NK-92 treated with Interleukin-12 subunit alpha and Interleukin-12 subunit beta, amount 100 ng/mL, for 24 hours (cell line): ENCODE results near the gene KIF15.

Experiments used
- DNase-seq: peaks from one replicate; lab custom pipeline; 2025; lab: John Stamatoyannopoulos, UW

The KIF15 gene

DNA sequence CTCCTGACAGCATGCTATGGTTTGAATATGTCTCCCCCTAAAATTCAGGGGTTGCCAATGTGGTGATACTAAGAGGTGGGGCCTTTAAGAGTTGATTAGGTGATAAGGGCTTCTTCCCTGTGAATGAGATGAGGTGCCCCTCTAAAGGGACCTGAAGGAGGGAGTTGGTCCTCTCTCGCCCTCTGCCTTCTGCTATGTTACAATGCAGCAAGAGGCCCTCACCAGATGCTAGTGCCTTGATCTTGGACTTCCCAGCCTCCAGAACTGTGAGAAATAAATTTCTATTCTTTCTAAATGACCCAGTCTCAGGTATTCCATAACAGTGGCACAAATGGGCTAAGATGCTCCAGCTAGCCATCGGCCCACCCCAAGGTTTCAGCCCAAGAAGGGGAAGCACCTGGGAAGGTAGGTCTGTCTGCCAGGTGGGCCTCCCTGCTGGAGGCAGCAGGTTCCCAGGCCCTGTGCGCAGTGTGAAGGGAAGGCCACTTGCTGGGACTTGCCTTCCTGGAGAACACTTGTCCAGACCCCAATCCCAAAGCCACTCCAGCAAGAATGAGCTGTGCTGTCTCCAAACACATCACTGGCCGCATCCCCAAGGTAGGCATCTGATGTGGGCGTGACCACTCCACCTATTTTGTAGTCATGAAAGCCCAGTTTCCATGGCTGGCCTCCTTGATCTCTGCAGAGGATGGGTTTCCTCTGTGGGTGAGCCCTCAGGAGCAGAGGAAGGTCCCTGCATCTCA is 121.8 kb downstream of the KIF15 start:
- no peak for DNase-seq

DNA sequence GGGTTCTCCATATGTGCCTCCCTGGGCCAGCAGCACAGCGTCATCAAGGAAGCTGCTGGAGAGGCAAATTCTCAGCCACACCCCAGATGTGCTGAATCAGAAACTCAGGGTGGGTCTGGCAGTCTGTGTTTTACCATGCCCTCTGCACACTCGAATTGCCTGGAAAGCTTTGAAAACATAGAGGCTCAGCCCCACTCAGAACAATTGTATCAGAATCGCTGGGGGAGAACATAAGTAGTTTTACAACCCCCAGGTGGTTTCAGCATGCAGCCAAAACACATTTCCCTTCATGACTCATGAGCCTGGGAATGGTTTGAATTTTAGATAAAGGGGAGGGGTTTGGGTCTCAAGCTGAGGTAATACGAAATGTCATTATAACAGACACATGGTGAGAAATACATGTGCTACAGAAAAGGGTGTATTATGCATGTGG is 122.4 kb downstream of the KIF15 start:
- no peak for DNase-seq

DNA sequence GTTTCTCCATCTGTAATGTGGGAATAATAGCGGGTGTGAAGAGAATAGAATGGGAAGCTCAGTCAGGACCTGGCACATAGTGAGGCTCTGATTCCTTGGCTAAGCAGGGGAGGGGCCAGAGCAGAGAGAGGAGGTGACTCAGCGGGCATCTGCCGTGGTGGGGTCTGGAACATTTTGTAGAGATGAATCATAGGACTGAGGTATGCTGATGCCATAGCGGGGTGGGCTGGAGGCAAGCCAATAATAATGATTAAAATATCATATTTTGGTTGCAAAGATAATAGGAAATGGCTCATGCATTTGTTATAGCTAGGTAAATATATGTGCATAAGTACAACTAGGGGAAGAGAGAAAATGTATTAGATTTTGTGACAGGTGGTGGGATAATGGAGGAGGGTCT is 124.0 kb downstream of the KIF15 start:
- DNase-seq, result no peak

DNA sequence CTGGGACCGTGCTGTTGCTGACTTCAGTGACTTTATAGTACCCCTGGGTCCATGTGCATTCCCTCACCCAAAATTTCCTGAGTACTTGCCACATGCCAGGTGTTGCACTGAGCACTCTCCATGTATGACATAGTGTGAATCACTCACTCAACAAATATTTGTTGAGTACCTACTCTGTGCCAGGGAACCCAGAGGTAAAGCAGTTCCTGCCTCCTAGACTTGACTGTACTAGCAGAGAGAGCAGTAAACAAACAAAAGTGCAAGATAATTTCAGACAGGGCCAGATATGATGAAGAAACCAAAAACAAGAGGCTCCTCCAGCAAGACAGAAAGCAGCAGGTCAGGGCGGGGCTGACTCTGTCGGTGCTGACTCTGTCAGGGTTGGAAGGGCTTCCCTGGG is 125.0 kb downstream of the KIF15 start:
- DNase-seq, result no peak

DNA sequence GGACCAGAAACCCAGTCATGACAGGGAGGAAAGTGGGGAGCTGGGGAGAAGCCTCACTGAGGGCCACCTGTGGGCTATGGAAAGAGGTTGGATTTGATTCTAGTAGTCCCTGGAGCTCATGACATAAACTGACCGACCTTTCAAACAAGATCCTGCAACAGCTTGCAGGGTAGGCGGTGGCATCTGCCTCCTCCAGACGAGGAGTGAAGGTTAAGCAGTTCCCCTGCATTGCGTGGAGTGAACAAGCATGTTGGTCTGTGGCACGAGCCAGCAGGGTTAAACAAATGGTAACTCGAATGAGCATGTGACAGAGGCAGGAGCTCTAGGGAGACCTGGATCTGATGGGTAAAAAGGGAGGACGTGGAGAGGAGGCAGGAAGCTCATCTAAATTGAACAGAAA is 125.5 kb downstream of the KIF15 start:
- DNase-seq, result no peak

DNA sequence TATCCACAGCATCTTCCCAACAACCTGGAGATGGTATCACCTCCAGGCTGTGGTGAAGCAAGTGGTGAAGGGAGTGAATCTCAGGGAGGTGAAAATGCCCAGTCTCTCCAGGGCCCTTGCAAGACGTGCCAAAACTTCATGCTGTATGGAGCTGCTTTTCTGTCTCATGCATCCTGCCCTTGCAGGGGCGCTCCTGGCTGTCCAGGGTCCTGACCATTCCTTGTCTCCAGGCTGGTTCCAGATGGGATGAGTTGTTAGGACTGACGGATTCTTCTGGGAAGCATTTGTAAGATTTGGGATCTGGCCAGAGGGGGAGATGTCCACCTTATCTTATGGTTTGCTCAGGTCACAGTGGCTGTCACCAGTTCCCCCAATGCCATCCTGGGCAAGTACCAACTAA is 128.7 kb downstream of the KIF15 start:
- no peak for DNase-seq

DNA sequence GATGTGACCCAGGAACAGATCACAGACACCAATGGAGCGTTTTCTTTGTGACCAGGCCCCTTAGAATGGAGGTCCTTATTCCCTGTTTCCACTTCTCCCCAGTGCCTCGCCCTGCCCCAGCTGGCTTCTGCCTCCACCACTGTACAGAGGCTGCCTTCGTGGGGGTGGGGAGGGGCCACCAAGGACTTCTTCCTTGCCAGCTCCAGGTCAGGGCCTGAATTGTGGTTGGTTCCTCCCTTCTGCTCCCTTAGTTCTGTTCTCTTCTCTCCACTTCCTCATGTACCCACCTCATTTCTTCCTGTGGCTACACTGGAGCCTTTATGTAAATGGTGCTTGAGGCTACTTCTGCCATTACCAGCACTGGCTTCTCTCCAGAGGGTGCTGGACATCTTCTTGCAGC is 129.3 kb downstream of the KIF15 start:
- DNase-seq, result no peak

DNA sequence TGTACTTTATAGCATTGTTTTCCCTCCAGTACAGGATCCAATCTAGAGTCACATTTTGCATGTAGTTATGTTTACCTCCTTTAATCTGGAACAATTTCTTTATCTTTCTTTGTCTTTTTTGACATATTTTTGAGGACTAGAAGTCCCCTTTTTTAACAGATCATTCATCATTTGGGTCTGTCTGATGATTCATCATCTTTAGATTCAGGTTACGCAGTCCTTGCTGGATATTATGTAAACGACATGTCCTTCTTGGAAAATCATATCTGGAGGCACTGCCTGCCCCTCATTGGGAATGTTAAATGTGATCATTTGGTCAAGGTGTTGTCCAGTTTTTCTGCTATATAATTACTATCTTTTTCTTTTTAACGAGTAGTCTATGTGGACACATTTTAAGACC is 131.1 kb downstream of the KIF15 start:
- DNase-seq, result no peak

DNA sequence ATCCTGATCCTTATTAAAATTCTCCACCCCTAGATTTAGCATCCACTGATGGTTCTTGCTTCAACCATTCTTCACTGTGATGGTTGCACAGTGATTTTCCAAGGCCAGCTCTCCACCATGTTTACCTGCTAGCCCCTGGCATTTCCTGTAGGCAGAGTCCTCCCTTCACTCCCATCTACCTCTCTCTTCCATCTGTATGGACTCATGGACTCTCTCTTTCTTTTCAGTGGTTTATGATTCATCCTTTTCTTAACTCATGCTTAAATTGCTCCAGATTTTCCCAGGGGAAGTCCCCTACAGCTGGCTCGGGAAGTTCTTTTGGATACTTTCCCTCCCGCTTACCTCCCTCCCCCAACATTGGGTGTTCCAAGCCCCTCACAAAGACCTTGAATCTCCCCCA is 131.5 kb downstream of the KIF15 start:
- no peak for DNase-seq

DNA sequence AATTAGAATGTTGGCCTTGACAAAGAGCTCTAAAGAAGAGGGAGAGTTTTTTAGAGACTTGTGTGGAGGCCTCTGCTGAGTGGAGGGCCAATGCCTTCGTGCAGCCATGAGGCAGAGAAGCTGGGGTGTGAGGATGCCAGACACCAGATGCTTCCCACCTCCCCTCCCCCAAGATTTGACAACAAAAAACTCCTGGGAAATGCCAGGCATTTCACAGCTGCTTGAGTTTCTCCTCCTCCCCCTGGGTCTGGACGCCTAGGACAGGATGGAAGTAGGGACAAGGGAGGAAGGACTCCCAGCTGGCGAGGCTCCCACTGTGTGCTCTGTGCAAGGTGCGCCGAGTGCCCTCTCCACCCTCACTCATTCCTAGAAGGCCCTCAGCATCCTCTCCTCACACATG is 132.9 kb downstream of the KIF15 start:
- DNase-seq, result no peak

DNA sequence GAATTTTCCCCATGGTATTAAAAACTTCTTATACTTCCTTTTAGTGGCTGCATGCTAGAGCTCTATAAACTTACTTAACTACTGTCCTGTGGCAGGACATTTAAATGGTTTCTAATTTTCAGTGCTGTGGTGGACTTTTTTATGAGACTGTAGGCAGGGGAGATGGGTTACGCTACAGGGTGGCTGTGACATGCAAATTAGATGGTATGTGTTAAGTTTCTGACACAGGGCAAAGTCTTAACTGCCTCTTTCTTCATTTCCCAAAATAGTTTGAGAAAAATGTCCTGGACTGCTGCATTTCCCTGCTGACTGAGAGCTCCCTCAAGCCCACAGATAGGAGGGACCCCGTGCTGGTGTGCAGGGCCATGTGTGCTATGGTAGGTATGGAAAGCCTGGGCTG is 134.8 kb downstream of the KIF15 start:
- DNase-seq, result no peak

DNA sequence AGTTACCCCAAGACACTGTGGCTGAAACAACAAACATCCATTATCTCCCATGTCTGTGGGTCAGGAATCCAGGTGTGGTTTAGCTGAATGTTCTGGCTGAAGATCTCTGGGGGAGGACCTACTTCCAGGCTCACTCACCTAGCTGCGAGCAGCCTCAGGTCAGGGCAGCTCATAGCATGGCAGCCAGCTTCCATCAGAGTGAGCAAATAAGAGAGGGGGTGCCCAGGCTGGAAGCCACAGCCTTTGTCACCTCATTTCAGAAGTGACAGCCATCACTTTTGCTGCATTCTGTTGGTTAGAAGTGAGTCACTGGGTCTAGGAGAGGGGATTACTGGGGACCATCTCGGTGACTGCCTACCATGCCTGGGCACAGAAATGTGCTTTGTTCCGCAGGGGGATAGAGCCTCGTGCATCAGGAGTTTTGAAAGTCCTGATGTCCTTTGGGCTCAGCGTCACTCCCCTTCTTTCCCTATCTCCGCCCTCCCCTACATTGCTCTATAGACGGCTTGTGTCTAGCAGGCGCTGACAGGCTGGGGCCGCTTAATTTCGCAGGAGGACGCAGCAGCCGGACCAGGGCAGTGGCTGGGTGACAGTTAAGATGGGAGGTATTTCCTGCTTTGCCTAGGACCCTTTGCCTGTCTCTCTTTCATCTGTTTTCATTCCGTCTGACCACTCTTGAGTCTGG is 138.2 kb downstream of the KIF15 start:
- DNase-seq, result no peak

DNA sequence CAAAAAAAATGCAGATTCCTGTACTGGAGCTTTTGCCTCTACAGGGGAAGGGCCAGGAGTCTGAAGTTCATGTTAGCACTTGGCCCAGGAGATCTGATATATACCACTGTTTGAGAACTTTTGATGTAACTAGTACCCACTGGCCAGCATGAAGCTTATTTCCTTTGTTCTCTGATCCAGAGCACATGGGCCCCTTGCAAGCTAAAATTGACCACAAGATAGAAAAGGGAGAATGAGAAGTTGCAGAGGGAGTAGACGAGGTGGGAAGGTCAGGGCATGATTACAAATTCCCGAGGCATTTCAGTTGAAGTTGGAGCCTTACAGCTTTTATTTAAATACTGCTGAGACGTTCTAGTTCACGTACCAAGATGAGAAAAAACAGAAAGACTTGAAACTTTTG is 141.0 kb downstream of the KIF15 start:
- DNase-seq, result no peak
